ENCODE results near the gene SCPEP1.
"Not testable (repeated sequence)": the region's sequence is repeated elsewhere in the genome, so short reads cannot be mapped to it uniquely, and the experiment has no call there.

DNA sequence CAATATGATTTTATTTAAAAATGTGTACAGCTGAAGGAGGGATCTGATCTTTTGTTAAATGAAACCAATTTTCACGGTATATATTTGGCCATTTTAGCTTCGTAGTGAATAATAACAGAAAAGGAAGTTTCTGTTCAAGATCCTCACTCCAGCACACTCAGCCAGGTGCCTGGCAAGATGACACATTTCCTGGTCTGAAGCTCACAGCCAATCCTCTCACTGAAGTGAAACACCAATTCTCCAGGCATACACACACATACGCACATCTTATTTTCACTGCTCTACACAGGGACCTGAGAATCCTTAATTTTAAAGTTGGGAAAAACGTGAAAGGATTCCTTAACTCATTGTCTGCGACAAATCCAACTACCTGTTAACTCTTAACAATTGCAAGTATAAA is 39.7 kb upstream of the SCPEP1 start:
- not testable (repeated sequence) for TF ChIP-seq EZH2 (IDR thresholded peaks at IDR 0.05; ENCODE audit: insufficient read depth, poor library complexity, severe bottlenecking); EZH2phosphoT487 (IDR thresholded peaks at IDR 0.05; ENCODE audit: insufficient read depth, low read depth)

Data from GM23248 (cell line).